Neural progenitor cell (in vitro differentiated cells): ENCODE results near the gene MLN.

Experiments used
- CTCF ChIP-seq: fragments of 200-600 bp; sonication (generic); IDR thresholded peaks from 2 replicates; pipeline ENCODE4 v1.5.1; 2017; ENCODE audit warnings: antibody characterized with exemption, mild to moderate bottlenecking
- EZH2phosphoT487 ChIP-seq: fragments of 200-600 bp; sonication (generic); IDR thresholded peaks from 2 replicates; pipeline ENCODE4 v1.6.1; 2017; ENCODE audit warnings: antibody characterized with exemption

GRCh38 chr6:33746036-33746600 is 57.7 kb downstream of the MLN start:
- TF ChIP-seq CTCF (no peak), EZH2phosphoT487 (no peak)
